K562 treated with DMSO at 1 percent for 12 hours (cell line): ENCODE measurements around the gene CD36. TPM values are rescaled to one million over a fixed set of nuclear protein-coding genes. Genes with fewer than 3 reads are reported as not detected.

Experiments used
- total RNA-seq: library from RNA; unstranded; fragments of 300-600 nt; gene quantifications from 2 replicates; pipeline ENCODE4 v1.2.3, GENCODE V29; 2022; ENCODE audit not compliant: insufficient read depth

Gene CD36
- not detected in 2 replicates for total RNA-seq

GRCh38 chr7:80637911-80638765 lies at the start of gene CD36:
CD36 (plus strand) TSS chr7:80638642; CDS start chr7:80646741, 8,099 bp downstream.

Other genes with a start within 250 kb of the CD36 start
- not detected in 2 replicates for gene GNAT3, start 126.6 kb upstream of the CD36 start, total RNA-seq